Adipocyte (in vitro differentiated cells): ENCODE results near the gene CFAP46.

Experiments
- DNase-seq: peaks from one replicate; pipeline ENCODE4 v3.0.0-alpha.2; 2015; ENCODE audit warnings: low read depth
- H3K27me3 ChIP-seq: replicated peaks from 2 replicates; pipeline ENCODE4 v1.7.0; 2013; ENCODE audit warnings: mild to moderate bottlenecking, low read length, moderate library complexity; ENCODE audit not compliant: control insufficient read depth, insufficient read depth
- H3K36me3 ChIP-seq: 2 replicates; pipeline ENCODE4 v1.7.0; 2013; ENCODE audit warnings: low read length, mild to moderate bottlenecking, moderate library complexity; ENCODE audit not compliant: control insufficient read depth, insufficient read depth, severe bottlenecking
- H3K4me1 ChIP-seq: 2 replicates; pipeline ENCODE4 v1.7.0; 2013; ENCODE audit warnings: mild to moderate bottlenecking, low read length, moderate library complexity; ENCODE audit not compliant: control insufficient read depth, insufficient read depth
- H3K4me3 ChIP-seq: 2 replicates; pipeline ENCODE4 v1.7.0; 2013; ENCODE audit warnings: mild to moderate bottlenecking, low read length, moderate library complexity
- H3K9ac ChIP-seq: 2 replicates; pipeline ENCODE4 v1.7.0; 2013; ENCODE audit warnings: mild to moderate bottlenecking, low read length, moderate library complexity
- H3K9me3 ChIP-seq: 2 replicates; pipeline ENCODE4 v1.7.0; 2013; ENCODE audit warnings: mild to moderate bottlenecking, low read length, moderate library complexity; ENCODE audit not compliant: control insufficient read depth

The CFAP46 gene

DNA sequence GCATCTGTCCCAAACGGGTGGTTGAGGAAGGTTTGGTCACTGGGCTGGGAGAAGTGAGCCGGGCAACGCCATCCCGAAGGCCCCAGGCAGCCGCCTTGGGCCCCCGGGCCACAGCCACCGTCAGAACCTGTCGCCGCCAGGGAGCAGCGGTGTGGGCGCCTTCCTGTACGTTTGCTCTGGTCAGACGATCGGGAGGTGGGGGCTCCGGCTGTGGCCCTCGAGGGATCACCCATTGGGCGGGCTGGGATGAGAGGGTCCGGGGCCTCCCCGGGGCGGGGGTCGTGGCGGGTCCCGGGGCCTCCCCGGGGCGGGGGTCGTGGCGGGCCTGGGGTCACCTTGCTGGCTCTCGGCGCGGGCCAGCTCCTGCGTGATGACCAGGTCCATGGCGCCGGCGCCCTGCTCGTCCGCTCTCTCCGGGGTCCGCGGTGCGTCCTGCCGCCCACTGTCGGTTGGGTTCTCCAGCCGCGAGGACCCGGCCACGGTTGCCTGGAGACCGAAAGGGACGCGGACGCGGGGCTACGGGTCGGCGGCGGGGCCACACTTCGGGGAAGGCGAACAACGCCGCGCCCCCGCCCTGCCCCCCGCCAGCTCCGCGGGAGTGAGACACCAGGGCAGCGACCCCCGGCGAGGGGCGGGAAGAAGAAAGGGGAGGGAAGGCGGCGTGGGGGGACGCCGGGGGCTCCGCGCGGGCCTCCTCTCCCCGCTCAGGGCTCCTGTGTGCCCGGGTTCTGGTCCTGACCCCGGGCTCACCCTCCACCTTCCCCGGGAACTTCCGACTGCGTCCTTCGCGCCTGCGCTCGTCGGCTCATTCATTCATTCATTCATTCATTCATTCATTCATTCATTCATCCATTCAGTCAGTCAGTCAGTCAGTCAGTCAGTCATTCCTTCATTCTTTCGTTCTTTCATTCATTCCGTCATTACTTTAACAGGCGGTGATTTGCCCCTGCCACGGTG lies at the start of gene CFAP46:
Gene CFAP46, minus strand, starts transcription at position 470 of the 957 bp plus-strand sequence. Its CDS starts 86 bp downstream, at position 384.
- peak within 1 kb of the TSS; percentile 56 for H3K4me3 ChIP-seq
- peak; percentile 74 for DNase-seq

GRCh38 chr10:132991706-132992432 lies 49.5 kb upstream of the CFAP46 start:
- no peak overlapping the region for H3K4me3 ChIP-seq
- no peaks in the 10 kb centered on the region for H3K9me3 ChIP-seq
- no peak for DNase-seq
- H3K36me3 ChIP-seq = no peaks in the 10 kb centered on the region
- no peak overlapping the region for H3K9ac ChIP-seq
- peaks cover 17% of the 10 kb centered on the region for H3K27me3 ChIP-seq
- H3K4me1 ChIP-seq = peaks cover 3% of the 10 kb centered on the region

More for the DNA sequence above, at the start of gene CFAP46:
- H3K36me3 ChIP-seq = no peaks in the 10 kb centered on the region
- H3K9me3 ChIP-seq = no peaks in the 10 kb centered on the region
- peaks cover 38% of the 10 kb centered on the region for H3K27me3 ChIP-seq
- no peaks in the 10 kb centered on the region for H3K4me1 ChIP-seq
- no peak within 1 kb of the TSS for H3K9ac ChIP-seq

DNA sequence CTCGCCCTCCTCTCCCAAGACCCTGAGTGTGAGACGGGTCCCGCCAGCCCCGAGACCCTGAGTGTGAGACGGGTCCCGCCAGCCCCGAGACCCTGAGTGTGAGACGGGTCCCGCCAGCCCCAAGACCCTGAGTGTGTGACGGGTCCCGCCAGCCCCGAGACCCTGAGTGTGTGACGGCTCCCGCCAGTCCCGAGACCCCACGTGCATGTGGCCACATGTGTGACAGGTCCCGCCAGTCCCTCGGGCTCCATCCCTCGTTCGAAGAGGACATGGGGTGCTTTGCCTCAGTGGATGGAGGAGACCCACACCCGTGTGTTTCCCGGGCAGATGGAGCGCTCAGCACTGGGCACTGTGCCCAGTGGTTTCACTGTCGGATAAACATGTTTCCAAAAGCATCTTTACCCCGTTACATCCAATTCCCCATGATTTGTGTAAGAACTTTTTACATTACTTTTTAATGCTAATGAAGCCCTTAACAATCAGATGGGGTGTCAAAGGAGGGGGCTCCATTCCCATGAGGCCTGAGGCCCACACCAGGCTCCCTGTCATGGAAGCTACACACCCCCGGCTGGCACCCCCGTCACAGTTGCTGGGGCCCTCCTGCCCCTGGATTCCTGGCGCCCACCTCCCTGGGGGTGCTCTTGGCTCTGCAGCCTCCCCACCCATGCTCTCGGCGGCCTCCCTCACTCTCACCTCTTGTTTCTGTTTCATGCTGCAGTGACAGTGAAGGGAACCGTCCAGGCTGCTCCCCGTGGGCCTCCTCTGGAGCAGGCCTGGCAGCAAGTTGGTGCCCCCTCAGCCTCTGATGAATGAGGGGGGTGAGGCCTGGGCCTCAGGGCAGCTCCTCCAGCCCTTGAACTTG lies 48.5 kb upstream of the CFAP46 start:
- H3K4me1 ChIP-seq = peaks cover 3% of the 10 kb centered on the region
- H3K36me3 ChIP-seq = no peaks in the 10 kb centered on the region
- peaks cover 17% of the 10 kb centered on the region for H3K27me3 ChIP-seq
- no peaks in the 10 kb centered on the region for H3K9me3 ChIP-seq
- H3K9ac ChIP-seq = no peak overlapping the region
- H3K4me3 ChIP-seq = no peak overlapping the region
- no peak for DNase-seq

- peaks cover 10% of the 10 kb centered on the region for H3K27me3 ChIP-seq
- DNase-seq = no peak
- H3K4me1 ChIP-seq = peaks cover 3% of the 10 kb centered on the region
- no peak overlapping the region for H3K9ac ChIP-seq
- no peaks in the 10 kb centered on the region for H3K36me3 ChIP-seq
- H3K4me3 ChIP-seq = no peak overlapping the region
- no peaks in the 10 kb centered on the region for H3K9me3 ChIP-seq
Observed at GRCh38 chr10:132989476-132990415, 47.4 kb upstream of the CFAP46 start.

DNA sequence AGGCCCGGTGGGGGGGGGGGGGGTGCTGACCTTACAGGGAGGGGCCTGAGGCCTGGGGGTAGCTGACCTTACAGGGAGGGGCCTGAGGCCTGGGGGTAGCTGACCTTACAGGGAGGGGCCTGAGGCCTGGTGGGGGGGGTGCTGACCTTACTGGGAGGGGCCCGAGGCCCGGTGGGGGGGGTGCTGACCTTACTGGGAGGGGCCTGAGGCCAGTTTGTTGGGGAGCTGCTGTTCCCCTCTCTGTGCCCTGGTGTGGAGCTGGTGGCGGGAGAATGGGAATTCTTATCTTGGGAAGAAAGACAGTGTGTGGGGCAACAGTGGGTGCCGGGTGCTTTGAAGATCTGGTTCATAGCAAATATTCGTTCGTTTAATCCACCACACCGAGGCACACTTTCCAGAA lies 46.6 kb upstream of the CFAP46 start:
- H3K27me3 ChIP-seq = peaks cover 13% of the 10 kb centered on the region
- H3K9ac ChIP-seq = no peak overlapping the region
- peaks cover 3% of the 10 kb centered on the region for H3K4me1 ChIP-seq
- H3K36me3 ChIP-seq = no peaks in the 10 kb centered on the region
- no peaks in the 10 kb centered on the region for H3K9me3 ChIP-seq
- DNase-seq = no peak
- H3K4me3 ChIP-seq = no peak overlapping the region

DNA sequence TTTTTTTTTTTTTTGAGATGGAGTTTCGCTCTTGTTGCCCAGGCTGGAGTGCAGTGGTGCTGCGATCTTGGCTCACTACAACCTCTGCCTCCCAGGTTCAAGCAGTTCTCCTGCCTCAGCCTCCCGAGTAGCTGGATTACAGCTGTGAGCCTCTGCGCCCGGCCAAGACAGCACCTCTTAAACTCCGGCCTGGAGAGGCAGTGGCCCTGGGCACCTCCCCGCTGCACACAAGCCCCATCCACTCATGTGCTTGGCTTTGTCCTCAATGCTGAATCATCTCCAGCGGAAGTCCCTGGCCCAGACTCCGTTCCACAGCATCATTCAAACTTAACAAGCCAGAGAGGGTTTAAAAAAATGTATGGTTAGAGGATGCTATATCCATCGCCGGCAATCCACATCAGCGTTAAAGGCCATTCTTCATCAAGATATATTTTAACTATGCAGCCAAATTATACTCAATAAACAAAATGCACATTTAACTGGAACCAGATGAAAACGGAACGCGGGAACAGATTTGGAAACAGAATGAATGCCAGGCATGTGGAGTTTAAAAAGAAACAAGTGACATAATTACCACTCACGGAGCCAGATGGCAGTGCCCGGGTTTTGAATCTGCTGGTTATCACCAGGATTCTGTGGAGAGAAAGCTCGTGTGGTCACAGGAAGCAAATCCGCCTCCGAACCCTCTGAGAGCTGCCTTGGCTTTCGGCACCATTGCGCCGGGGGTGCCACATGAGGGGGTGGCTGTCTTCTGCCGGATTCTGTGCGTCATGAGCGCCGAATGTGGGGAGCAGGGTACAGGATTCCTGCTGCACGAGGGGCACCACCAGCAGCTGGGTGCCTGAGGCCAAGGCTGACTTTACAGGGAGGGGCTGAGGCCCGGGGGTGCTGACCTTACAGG lies 45.6 kb upstream of the CFAP46 start:
- DNase-seq = peak; percentile 90
- peak overlapping the region; percentile 40 for H3K4me3 ChIP-seq
- H3K36me3 ChIP-seq = no peaks in the 10 kb centered on the region
- peaks cover 3% of the 10 kb centered on the region for H3K4me1 ChIP-seq
- no peak overlapping the region for H3K9ac ChIP-seq
- peaks cover 8% of the 10 kb centered on the region for H3K27me3 ChIP-seq
- H3K9me3 ChIP-seq = no peaks in the 10 kb centered on the region

- peaks cover 3% of the 10 kb centered on the region for H3K4me1 ChIP-seq
- DNase-seq = no peak
- H3K27me3 ChIP-seq = peaks cover 8% of the 10 kb centered on the region
- no peak overlapping the region for H3K9ac ChIP-seq
- H3K36me3 ChIP-seq = no peaks in the 10 kb centered on the region
- no peaks in the 10 kb centered on the region for H3K9me3 ChIP-seq
- H3K4me3 ChIP-seq = no peak overlapping the region
Observed at GRCh38 chr10:132986978-132987377, 44.6 kb upstream of the CFAP46 start.

DNA sequence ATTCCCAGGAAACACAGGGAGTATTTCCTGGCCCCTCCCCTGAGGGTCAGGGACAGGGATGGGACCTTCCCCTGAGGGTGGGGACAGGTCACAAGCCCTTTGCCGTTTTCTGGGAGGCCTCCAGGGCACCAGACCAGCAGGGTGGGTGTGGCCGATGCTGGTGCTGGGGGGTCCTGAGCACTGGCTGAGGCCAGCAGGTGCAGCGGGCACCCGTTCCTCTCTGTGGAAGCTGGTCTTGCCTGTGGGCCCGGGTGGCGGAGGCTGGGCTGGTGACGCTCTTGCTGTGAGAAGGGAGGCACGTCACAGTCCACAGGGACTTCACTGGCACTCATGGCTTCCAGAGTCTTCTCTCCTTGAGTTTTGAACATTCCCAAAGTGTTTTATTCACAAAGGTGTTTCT lies 44.2 kb upstream of the CFAP46 start:
- Histone ChIP-seq H3K36me3 (no peaks in the 10 kb centered on the region), H3K4me3 (no peak overlapping the region), H3K4me1 (peaks cover 3% of the 10 kb centered on the region), H3K9ac (no peak overlapping the region), H3K9me3 (no peaks in the 10 kb centered on the region), H3K27me3 (peaks cover 8% of the 10 kb centered on the region)
- no peak for DNase-seq

- no peak overlapping the region for H3K9ac ChIP-seq
- no peaks in the 10 kb centered on the region for H3K36me3 ChIP-seq
- no peak for DNase-seq
- H3K27me3 ChIP-seq = peaks cover 6% of the 10 kb centered on the region
- H3K9me3 ChIP-seq = no peaks in the 10 kb centered on the region
- no peak overlapping the region for H3K4me3 ChIP-seq
- H3K4me1 ChIP-seq = peaks cover 7% of the 10 kb centered on the region
Observed at GRCh38 chr10:132986076-132986475, 43.7 kb upstream of the CFAP46 start.
